ENCODE data around the gene FTCDNL1.

The FTCDNL1 gene

DNA sequence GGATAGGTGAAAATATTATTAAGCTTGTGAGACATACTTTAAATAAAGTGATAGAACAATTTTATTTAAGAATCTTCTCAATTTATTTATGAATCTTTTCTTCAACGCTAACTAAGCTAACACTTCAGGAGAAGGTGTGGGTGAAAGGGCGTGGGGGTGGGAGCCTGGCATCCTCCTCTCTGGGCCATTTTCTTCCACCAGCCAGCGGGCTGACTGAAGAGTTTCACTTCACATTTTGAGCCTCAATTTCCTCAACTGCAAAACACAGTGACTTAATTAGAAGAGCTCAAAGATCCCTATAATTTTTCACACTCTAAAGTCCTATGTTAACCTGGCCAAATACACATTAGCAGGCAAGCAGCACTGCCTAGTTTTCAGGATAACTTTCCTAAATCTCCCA, 94.8 kb downstream of the FTCDNL1 start:
- H3K4me1 ChIP-seq (ENCODE audit: insufficient read depth, low read length): no peaks in the 10 kb centered on the region
- no peak overlapping the region for H3K9ac ChIP-seq (ENCODE audit: low read depth, low read length)
- H3K9me3 ChIP-seq (ENCODE audit: control insufficient read depth, insufficient read depth, low read length): no peaks in the 10 kb centered on the region; the same call in 1 of the 2 replicates
- H3K36me3 ChIP-seq (ENCODE audit: insufficient read depth, low read length): no peaks in the 10 kb centered on the region

DNA sequence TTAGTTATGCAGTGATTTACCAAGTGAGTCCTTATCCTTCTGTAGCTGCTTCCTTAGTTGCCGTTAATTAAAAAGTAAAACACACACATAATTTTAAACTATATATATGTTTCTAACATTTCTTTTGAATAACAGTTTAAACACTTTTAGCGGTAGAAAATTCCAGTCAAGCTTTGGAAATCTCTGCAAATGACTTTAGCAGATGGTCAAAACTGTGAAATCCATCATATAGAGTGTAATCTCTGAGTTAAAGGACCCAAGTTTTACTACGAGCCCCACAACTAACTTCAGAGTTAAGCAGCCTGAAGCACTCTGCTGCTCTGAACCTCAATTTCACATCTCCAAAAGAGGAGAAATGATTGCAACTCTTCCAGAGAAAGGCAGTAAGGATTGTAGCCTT, 96.2 kb downstream of the FTCDNL1 start:
- Histone ChIP-seq H3K36me3 (ENCODE audit: insufficient read depth, low read length) (no peaks in the 10 kb centered on the region), H3K9ac (ENCODE audit: low read depth, low read length) (no peak overlapping the region), H3K4me1 (ENCODE audit: insufficient read depth, low read length) (no peaks in the 10 kb centered on the region), H3K9me3 (ENCODE audit: control insufficient read depth, insufficient read depth, low read length) (no peaks in the 10 kb centered on the region; the same call in 1 of the 2 replicates)

DNA sequence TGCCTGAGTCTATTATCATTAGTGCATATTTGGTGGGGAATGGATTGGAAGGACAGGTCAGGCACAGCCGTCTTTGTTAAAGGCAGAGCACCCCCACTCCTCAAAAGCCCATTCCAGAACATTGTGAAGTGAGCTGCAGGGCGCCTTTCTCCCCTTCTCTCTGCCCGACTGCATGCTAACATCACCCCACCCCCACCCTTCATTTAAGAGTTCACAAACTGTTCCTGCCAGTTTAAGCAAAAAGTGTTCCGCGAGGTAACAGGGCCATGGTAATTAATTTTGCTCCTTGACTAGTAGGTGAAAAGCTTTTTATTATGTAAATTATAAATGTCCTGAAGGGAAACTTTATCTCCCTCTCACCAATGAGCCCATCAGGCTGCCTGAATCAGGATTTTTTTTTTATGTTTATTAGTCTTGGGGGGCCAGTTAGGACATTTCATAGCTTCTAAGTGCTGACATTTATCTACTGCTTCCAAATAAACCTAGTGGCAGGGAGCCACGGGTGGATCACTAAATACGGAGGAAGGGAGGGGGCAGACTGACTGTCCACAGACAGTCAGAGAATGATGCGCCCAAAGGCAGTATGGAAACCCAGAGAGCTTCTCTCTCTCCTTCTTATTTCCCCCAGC, 99.4 kb downstream of the FTCDNL1 start:
- no peaks in the 10 kb centered on the region for H3K4me1 ChIP-seq (ENCODE audit: insufficient read depth, low read length)
- H3K36me3 ChIP-seq (ENCODE audit: insufficient read depth, low read length): no peaks in the 10 kb centered on the region
- H3K9ac ChIP-seq (ENCODE audit: low read depth, low read length): no peak overlapping the region
- no peaks in the 10 kb centered on the region; the same call in 1 of the 2 replicates for H3K9me3 ChIP-seq (ENCODE audit: control insufficient read depth, insufficient read depth, low read length)

DNA sequence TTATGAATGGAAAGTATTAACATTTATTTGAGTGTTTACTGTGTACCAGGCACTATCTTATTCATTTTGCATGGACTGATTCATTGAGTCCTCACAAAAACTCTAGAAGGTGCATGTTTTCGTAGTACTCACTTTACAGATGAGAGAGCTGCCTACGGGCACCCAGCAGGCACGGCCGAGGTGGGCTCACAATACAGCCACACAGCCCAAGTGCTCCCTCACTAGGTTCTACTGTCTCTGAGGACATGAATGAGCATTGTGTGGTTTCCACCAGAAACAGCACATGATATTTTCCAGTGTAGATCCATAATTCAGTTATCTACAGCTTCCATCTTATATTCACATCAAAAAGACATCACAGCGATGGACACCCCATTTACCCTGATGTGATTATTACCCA, 101.4 kb downstream of the FTCDNL1 start:
- Histone ChIP-seq H3K9ac (ENCODE audit: low read depth, low read length) (no peak overlapping the region), H3K9me3 (ENCODE audit: control insufficient read depth, insufficient read depth, low read length) (no peaks in the 10 kb centered on the region; the same call in 1 of the 2 replicates), H3K4me1 (ENCODE audit: insufficient read depth, low read length) (no peaks in the 10 kb centered on the region), H3K36me3 (ENCODE audit: insufficient read depth, low read length) (no peaks in the 10 kb centered on the region)

DNA sequence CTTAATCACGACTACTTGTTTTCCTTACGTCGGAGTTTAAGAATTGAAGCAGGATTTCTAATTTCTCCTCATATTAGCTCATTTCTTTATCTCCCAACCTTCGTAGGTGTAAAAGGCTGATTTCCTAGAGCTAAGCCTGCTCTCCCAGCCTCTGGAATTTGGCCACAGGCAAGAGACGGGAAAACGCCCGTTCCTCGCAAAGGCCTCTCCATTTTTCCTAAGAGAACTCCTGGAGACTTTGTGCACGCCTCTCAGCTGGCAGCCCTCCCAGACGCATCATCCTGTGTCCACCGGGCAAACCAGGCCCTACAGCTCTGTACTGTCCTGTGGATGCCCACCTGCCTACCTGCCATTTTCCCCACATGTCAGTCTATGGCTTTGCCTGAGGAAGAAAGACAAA, 106.3 kb downstream of the FTCDNL1 start:
- H3K36me3 ChIP-seq (ENCODE audit: insufficient read depth, low read length): no peaks in the 10 kb centered on the region
- no peak overlapping the region for H3K9ac ChIP-seq (ENCODE audit: low read depth, low read length)
- H3K4me1 ChIP-seq (ENCODE audit: insufficient read depth, low read length): peaks cover 9% of the 10 kb centered on the region; the same call in 1 of the 2 replicates
- H3K9me3 ChIP-seq (ENCODE audit: control insufficient read depth, insufficient read depth, low read length): no peaks in the 10 kb centered on the region

DNA sequence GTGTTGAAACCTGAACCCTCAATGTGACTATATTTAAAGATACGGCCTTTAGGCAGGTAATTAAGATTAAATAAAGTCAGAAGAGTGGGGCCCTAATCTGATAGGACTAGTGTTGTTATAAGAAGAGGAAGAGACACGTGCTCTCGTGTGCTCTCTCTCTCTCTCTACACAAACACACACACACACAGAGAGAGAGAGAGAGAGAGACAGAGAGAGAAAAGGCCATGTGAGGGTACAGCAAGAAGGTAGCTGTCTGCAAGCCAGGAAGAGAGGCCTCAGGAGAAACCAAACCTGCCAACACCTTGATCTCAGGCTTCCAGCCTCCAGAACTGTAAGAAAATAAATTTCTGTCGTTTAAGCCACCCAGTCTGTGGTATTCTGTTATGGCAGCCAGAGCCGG, 106.7 kb downstream of the FTCDNL1 start:
- Histone ChIP-seq H3K9ac (ENCODE audit: low read depth, low read length) (no peak overlapping the region), H3K36me3 (ENCODE audit: insufficient read depth, low read length) (no peaks in the 10 kb centered on the region), H3K9me3 (ENCODE audit: control insufficient read depth, insufficient read depth, low read length) (no peaks in the 10 kb centered on the region), H3K4me1 (ENCODE audit: insufficient read depth, low read length) (peaks cover 14% of the 10 kb centered on the region; the same call in 1 of the 2 replicates)

DNA sequence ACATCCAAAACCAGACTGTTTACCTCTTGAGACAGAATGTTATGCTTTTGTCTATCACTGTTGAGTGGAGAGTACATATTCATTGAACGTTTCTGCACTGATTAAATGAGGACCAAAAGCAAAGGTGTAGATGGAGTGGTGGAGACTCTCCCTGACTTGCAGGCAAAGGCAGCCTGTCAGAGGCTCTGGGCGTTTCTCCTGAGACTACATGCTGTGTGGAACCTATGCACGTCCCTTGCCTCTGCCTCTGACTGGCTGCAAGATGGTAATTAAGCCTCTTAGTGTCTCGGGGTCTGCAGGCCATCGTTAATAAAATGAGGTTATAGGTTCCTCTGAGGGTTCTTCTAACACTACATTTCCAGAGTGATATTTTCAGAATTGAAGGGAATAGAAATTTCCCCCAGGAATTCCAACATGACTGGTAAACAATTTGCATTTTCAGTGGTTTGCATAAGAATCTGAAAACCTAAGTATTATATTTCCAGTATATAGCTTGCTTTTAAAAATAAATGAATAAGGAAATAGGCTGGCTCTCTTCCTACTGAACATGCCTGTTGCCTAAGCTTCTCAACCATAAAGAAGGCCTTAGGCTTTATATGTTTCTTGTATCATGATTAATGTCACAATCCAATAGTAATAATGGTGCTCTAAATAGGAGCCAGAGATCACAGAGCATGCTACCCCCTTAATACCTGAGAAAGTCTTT, 107.4 kb downstream of the FTCDNL1 start:
- no peak overlapping the region for H3K9ac ChIP-seq (ENCODE audit: low read depth, low read length)
- peaks cover 20% of the 10 kb centered on the region; the same call in 1 of the 2 replicates for H3K4me1 ChIP-seq (ENCODE audit: insufficient read depth, low read length)
- H3K9me3 ChIP-seq (ENCODE audit: control insufficient read depth, insufficient read depth, low read length): no peaks in the 10 kb centered on the region
- H3K36me3 ChIP-seq (ENCODE audit: insufficient read depth, low read length): no peaks in the 10 kb centered on the region

DNA sequence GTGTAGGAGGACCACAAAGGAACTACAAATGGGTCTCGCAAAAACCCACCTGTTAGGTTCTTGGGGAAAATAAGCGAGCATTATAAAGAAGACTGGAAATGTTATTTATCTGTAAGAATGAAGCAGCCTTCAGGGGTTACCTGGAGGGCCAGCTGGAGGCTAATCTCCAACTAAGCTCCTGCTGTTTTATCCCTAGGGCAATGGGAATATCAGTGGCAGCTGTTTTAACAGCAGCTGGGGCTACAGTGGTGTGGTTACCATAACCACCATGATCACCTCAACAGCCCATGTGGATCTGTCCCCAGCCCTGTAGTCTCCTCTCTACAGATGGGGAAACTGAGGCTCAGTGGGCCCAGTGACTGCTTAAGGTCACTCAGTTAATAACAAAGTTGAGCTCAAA, 108.1 kb downstream of the FTCDNL1 start:
- Histone ChIP-seq H3K9ac (ENCODE audit: low read depth, low read length) (no peak overlapping the region), H3K9me3 (ENCODE audit: control insufficient read depth, insufficient read depth, low read length) (no peaks in the 10 kb centered on the region), H3K4me1 (ENCODE audit: insufficient read depth, low read length) (peaks cover 24% of the 10 kb centered on the region; the same call in 1 of the 2 replicates), H3K36me3 (ENCODE audit: insufficient read depth, low read length) (no peaks in the 10 kb centered on the region)

DNA sequence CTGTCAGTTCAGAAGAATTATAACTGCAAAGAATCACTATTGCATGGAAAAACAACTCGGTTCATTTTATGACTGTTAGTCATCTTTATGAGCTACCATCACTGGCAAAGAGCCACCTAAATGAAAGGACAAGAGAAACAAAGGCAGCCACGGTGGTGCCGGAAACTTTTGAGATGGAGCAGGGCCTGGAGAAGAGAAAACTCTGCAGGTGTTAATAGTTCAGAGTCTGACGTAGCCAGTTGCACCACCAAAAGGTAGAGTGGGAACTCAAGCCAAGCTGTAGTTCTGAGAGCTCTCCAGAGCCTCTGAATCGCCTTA, 110.9 kb downstream of the FTCDNL1 start:
- Histone ChIP-seq H3K9me3 (ENCODE audit: control insufficient read depth, insufficient read depth, low read length) (no peaks in the 10 kb centered on the region), H3K36me3 (ENCODE audit: insufficient read depth, low read length) (no peaks in the 10 kb centered on the region), H3K4me1 (ENCODE audit: insufficient read depth, low read length) (peaks cover 24% of the 10 kb centered on the region; the same call in 1 of the 2 replicates)

DNA sequence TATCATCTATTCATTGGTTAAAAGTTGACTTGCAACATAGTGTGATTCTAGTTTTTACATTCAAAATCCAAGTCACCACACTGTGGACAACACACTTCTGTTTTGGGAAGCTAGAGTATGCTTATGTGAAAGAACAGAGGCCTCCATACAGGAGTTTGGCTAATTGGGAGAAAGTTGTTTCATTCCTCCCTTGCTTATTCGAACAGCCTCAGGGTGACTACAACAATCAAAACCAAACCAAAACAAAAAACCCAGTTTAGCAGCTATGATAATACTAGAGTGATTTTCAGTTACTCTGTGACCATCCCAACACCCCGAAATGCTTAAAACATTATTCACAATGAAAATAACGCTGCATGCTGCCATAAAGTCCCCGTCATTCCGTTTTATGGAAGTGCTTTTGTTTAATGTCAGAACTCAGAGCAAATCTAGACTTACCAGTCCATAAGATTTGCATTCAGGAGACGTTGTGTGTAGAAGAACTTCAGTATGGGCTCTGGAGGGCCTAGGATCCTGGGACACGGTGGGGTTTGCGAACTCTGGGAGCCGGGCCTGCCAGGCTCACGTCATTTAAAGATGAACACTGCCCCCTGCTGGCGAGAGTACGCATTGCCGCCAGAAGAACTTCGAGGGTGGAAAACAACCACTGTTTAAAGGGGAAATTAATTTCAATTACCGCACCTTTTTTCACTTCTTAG, 111.4 kb downstream of the FTCDNL1 start:
- Histone ChIP-seq H3K9ac (ENCODE audit: low read depth, low read length) (no peak overlapping the region), H3K4me1 (ENCODE audit: insufficient read depth, low read length) (peaks cover 24% of the 10 kb centered on the region; the same call in 1 of the 2 replicates), H3K36me3 (ENCODE audit: insufficient read depth, low read length) (no peaks in the 10 kb centered on the region), H3K9me3 (ENCODE audit: control insufficient read depth, insufficient read depth, low read length) (no peaks in the 10 kb centered on the region)

More for the DNA sequence above, 110.9 kb downstream of the FTCDNL1 start:
- no peak overlapping the region for H3K9ac ChIP-seq (ENCODE audit: low read depth, low read length)

DNA sequence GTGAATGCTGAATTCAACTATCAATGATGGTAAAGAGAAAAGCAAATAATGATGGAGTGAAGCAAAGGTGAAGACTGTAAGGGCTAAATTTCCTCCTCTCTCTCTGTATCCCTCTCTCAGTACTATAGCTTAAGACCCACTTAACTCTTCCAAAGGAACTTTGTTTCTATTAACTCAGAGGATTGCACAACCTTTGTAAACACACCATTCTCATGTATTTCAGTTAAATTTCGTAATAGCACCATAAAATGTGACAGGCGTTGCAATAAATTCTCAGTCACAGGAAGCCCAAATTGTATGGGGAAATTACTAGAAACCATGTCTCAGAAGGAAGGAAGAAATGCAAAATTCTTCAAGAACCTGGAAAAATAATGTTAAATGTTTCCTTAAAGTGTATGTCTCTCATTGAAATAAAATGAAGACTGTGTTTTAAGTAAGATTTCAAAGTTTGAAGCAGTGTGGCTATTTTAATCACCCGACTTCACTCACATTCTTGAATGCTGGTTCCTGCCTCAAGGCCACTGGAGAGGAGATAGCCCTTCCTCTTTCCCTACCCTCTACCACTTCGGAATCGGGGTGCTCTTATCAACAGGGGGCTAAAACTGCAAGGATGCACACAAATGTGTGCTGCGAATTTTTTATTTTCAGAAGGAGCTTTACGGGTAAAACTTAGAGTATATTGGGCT, 112.1 kb downstream of the FTCDNL1 start:
- Histone ChIP-seq H3K4me1 (ENCODE audit: insufficient read depth, low read length) (peaks cover 24% of the 10 kb centered on the region; the same call in 1 of the 2 replicates), H3K9me3 (ENCODE audit: control insufficient read depth, insufficient read depth, low read length) (no peaks in the 10 kb centered on the region), H3K36me3 (ENCODE audit: insufficient read depth, low read length) (no peaks in the 10 kb centered on the region), H3K9ac (ENCODE audit: low read depth, low read length) (no peak overlapping the region)

DNA sequence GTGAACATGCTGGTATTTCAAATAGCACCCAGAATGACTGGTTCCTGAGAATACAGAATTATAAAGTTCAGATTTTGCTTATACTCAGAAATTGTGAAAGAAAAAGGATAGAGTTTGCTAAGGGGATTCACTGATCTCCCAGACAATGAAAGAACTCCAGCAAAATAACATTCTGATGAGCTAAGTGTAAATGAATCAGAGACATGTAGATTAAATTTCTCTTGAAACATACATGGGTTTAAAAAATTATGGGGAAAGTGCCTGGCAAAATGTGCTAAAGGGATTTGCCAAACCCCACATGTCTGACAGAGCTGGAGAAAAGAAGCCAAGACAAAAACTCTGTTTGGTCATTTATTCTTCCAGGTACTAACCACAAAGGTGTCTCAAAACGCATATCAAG, 116.3 kb downstream of the FTCDNL1 start:
- Histone ChIP-seq H3K9me3 (ENCODE audit: control insufficient read depth, insufficient read depth, low read length) (no peaks in the 10 kb centered on the region), H3K36me3 (ENCODE audit: insufficient read depth, low read length) (no peaks in the 10 kb centered on the region), H3K4me1 (ENCODE audit: insufficient read depth, low read length) (peaks cover 14% of the 10 kb centered on the region; the same call in 1 of the 2 replicates), H3K9ac (ENCODE audit: low read depth, low read length) (no peak overlapping the region)

DNA sequence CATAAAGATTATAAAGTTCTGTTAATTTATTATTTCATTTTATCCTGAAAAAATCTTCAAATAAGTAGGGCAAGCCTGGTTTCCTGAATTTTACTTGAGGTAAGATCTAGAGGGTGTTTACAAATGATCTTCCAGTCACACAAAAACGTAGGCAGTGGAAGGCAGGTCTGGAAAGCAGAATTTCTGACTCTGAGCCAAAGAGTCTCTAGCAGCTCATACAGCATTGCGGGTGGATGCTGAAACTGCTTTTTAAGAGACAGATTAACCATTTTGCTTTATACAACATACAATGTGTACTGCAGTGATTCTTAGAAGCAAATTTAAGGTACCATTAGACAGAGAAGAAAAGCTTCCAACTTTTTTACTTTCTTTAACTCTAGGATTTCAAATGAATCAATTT, 117.0 kb downstream of the FTCDNL1 start:
- Histone ChIP-seq H3K4me1 (ENCODE audit: insufficient read depth, low read length) (peaks cover 8% of the 10 kb centered on the region; the same call in 1 of the 2 replicates), H3K9ac (ENCODE audit: low read depth, low read length) (no peak overlapping the region), H3K36me3 (ENCODE audit: insufficient read depth, low read length) (no peaks in the 10 kb centered on the region), H3K9me3 (ENCODE audit: control insufficient read depth, insufficient read depth, low read length) (no peaks in the 10 kb centered on the region)

DNA sequence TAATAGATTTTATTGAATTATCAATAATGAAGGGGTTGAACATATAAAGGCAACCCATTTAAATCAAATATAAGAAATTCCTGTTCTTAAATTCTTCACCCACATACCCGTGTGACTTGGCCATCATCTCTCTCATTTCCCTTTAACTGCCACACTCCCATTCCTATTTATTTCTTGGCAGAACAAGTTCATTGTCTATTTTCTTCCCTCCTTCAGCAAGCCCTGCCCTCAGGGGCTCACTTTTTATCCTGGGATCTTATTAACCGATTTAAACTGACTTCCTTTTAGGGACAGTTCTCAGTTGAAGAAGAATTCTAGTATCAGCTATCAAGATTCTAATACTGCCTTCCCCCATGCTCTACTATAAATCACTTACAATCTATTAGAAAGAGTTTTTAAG, 123.2 kb downstream of the FTCDNL1 start:
- Histone ChIP-seq H3K9ac (ENCODE audit: low read depth, low read length) (no peak overlapping the region), H3K36me3 (ENCODE audit: insufficient read depth, low read length) (no peaks in the 10 kb centered on the region), H3K4me1 (ENCODE audit: insufficient read depth, low read length) (no peaks in the 10 kb centered on the region), H3K9me3 (ENCODE audit: control insufficient read depth, insufficient read depth, low read length) (no peaks in the 10 kb centered on the region)

All from ES-I3 (cell line).